H1 (cell line): ENCODE measurements around the gene TCF25. TPM values are rescaled to one million over a fixed set of nuclear protein-coding genes. Genes with fewer than 3 reads are reported as not detected.

Experiments used
- ASH2L ChIP-seq: fragments of 200-600, 300-600 bp; sonication (generic); IDR thresholded peaks from one replicate; pipeline ENCODE4 v1.7.1; 2017; ENCODE audit warnings: low read length
- ATF3 ChIP-seq: IDR thresholded peaks from 2 replicates; pipeline ENCODE4 v1.6.1; 2011; ENCODE audit warnings: low read depth, mild to moderate bottlenecking, low read length; ENCODE audit not compliant: insufficient read depth
- BACH1 ChIP-seq: IDR thresholded peaks from 2 replicates; pipeline ENCODE4 v1.6.1; 2012; ENCODE audit warnings: low read length, improper control_type of control experiment
- BRCA1 ChIP-seq: IDR thresholded peaks from 2 replicates; pipeline ENCODE4 v1.6.1; 2012; ENCODE audit warnings: low read depth, low read length, improper control_type of control experiment
- CBX5 ChIP-seq: fragments of 300-800, 300-1000 bp; sonication (generic); IDR thresholded peaks from 2 replicates; pipeline ENCODE4 v1.7.1; 2016; ENCODE audit warnings: antibody characterized with exemption, low read length, low read depth
- CBX8 ChIP-seq: fragments of 300-800, 300-1000 bp; sonication (generic); IDR thresholded peaks from 2 replicates; pipeline ENCODE4 v1.7.1; 2016; ENCODE audit warnings: low read depth, low read length, borderline replicate concordance
- CHD2 ChIP-seq: IDR thresholded peaks from 2 replicates; pipeline ENCODE4 v1.6.1; 2012; ENCODE audit warnings: low read length, improper control_type of control experiment
- CREB1 ChIP-seq: IDR thresholded peaks from 2 replicates; pipeline ENCODE4 v1.6.1; 2012; ENCODE audit warnings: inconsistent platforms
- CTBP2 ChIP-seq: IDR thresholded peaks from 2 replicates; pipeline ENCODE4 v1.7.0; 2011; ENCODE audit warnings: borderline replicate concordance, mild to moderate bottlenecking, moderate library complexity, mixed read lengths, low read length; ENCODE audit not compliant: insufficient read depth, insufficient read length
- E2F6 ChIP-seq: IDR thresholded peaks from 2 replicates; pipeline ENCODE4 v1.6.1; 2012; ENCODE audit warnings: inconsistent platforms
- FOSL1 ChIP-seq: IDR thresholded peaks from 2 replicates; pipeline ENCODE4 v1.6.1; 2011; ENCODE audit warnings: mild to moderate bottlenecking, low read depth, low read length, moderate library complexity; ENCODE audit not compliant: insufficient read depth
- GABPA ChIP-seq: IDR thresholded peaks from 2 replicates; pipeline ENCODE4 v1.6.1; 2011; ENCODE audit warnings: mild to moderate bottlenecking, low read length, moderate library complexity, borderline replicate concordance; ENCODE audit not compliant: insufficient read depth
- GTF2F1 ChIP-seq: IDR thresholded peaks from 2 replicates; pipeline ENCODE4 v1.6.1; 2012; ENCODE audit warnings: low read depth, low read length, improper control_type of control experiment, borderline replicate concordance
- HDAC2 ChIP-seq, 2 experiments: fragments of 300-600 bp in 1 of 2; sonication (generic) in 1 of 2; IDR thresholded peaks; 2 replicates each; pipeline ENCODE4 v1.6.1; 2011 to 2012; ENCODE audit warnings: low read depth in 2 of 2, low read length in 2 of 2, mild to moderate bottlenecking in 2 of 2, moderate library complexity in 2 of 2, borderline replicate concordance in 1 of 2, inconsistent platforms in 1 of 2
- JUN ChIP-seq: IDR thresholded peaks from 2 replicates; pipeline ENCODE4 v1.6.1; 2011; ENCODE audit warnings: low read depth, mild to moderate bottlenecking, improper control_type of control experiment, low read length
- KDM5A ChIP-seq: fragments of 200-600 bp; IDR thresholded peaks from 2 replicates; pipeline ENCODE4 v1.7.1; 2012; ENCODE audit warnings: mild to moderate bottlenecking, low read length, inconsistent platforms, mixed read lengths
- MAFK ChIP-seq: IDR thresholded peaks from 2 replicates; pipeline ENCODE4 v1.6.1; 2012; ENCODE audit warnings: low read depth, mild to moderate bottlenecking, improper control_type of control experiment, low read length
- POLR2AphosphoS5 ChIP-seq: IDR thresholded peaks from 2 replicates; pipeline ENCODE4 v1.6.1; 2011; ENCODE audit warnings: low read depth, low read length
- RFX5 ChIP-seq: IDR thresholded peaks from 2 replicates; pipeline ENCODE4 v1.6.1; 2011; ENCODE audit warnings: low read depth, low read length, improper control_type of control experiment, borderline replicate concordance
- SP1 ChIP-seq: IDR thresholded peaks from 2 replicates; pipeline ENCODE4 v1.6.1; 2011; ENCODE audit warnings: low read depth, low read length
- SUZ12 ChIP-seq: fragments of 200-600 bp; sonication (generic); IDR thresholded peaks from 2 replicates; pipeline ENCODE4 v1.6.1; 2012; ENCODE audit warnings: mild to moderate bottlenecking, inconsistent platforms, low read length, moderate library complexity, mixed read lengths
- TBP ChIP-seq: IDR thresholded peaks from 2 replicates; pipeline ENCODE4 v1.6.1; 2011; ENCODE audit warnings: low read depth, low read length, improper control_type of control experiment
- USF2 ChIP-seq: IDR thresholded peaks from 2 replicates; pipeline ENCODE4 v1.6.1; 2011; ENCODE audit warnings: low read length, improper control_type of control experiment
- ZNF274 ChIP-seq: IDR thresholded peaks from 2 replicates; pipeline ENCODE4 v1.7.0; 2012; ENCODE audit warnings: low read length, borderline replicate concordance; ENCODE audit errors: extremely low read depth
- polyA plus RNA-seq, 7 experiments: library from polyadenylated mRNA; depleted of rRNA in 3 of 7; stranded (reverse) in 5 of 7; unstranded in 2 of 7; fragments of >200 nt in 5 of 7; fragments of 200-250 nt in 2 of 7; gene quantifications; 1 replicate in 5 of 7; 2 replicates in 1 of 7; 4 replicates in 1 of 7; pipeline versions ENCODE4 v1.2.1 to v1.2.3, GENCODE V29; 2011 to 2013; ENCODE audit warnings: missing spikeins in 2 of 7, mixed read lengths in 2 of 7
- total RNA-seq: library from RNA; stranded (reverse); fragmentation: NEBNext Ultra II Directional; extraction: Animal tissue kit (Norgen Biotek cat#: 25700); gene quantifications from 2 replicates; pipeline ENCODE4 v1.2.1, GENCODE V29; 2021

Gene TCF25
- total and polyA plus RNA-seq, 2 of the 8 experiments (the other 6 are each of a cell fraction or from before 2014, with no cell fraction given) = 78.1 to 102 TPM

- peak; percentile 68 for TF ChIP-seq E2F6
- no peak for TF ChIP-seq CBX8
- TF ChIP-seq BACH1 = no peak
- TF ChIP-seq ATF3 = 0 out of 2 replicates have a peak, but pooled peaks have one; percentile 37
- TF ChIP-seq HDAC2 (IDR thresholded peaks at IDR 0.05; ENCODE audit: borderline replicate concordance in 1 of 2, low read depth in 2 of 2, low read length in 2 of 2) = no peak
- TF ChIP-seq POLR2AphosphoS5 = no peak
- TF ChIP-seq SUZ12 = no peak
- no peak for TF ChIP-seq CBX5
- TF ChIP-seq MAFK = no peak
- no peak for TF ChIP-seq ASH2L
- 0 out of 2 replicates have a peak, but pooled peaks have one; percentile 13 for TF ChIP-seq CREB1
- TF ChIP-seq KDM5A = no peak
- no peak for TF ChIP-seq ZNF274
- TF ChIP-seq USF2 = peak; percentile 92
- no peak for TF ChIP-seq CTBP2
- TF ChIP-seq JUN = no peak
- peak; percentile 95 for TF ChIP-seq SP1
- TF ChIP-seq RFX5 = no peak
- no peak for TF ChIP-seq TBP
- peak; percentile 77 for TF ChIP-seq CHD2
- TF ChIP-seq GTF2F1 = no peak
- TF ChIP-seq GABPA = no peak
- TF ChIP-seq BRCA1 = no peak
- TF ChIP-seq FOSL1 = no peak
These were observed 84.7 kb downstream of the TCF25 start (continued) for GRCh38 chr16:89958068-89958467.
